ENCODE measurements around the gene ZBTB12.

DNA sequence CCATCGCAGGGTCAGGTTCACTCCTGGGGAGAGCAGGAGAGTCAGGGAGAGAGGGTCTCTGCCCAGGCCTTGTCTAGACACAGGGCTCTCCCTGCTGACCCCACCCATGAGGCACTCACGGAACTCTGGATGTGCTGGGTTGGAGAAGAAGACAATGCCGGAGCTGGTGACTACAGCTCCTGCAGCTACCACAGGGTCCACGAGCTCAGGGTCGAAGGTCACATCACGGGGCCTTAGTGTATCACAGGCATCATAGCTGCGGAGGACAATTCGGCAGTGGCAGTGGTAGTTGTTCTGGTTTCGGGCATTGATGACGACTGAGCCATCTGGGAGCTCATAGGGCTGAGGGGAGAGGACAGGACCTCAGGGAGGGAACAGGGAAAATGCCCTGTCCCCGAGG is 42.0 kb downstream of the ZBTB12 start:
- TF ChIP-seq CTCF (IDR thresholded peaks at IDR 0.05; ENCODE audit: poor library complexity) (no peak), EZH2phosphoT487 (IDR thresholded peaks at IDR 0.05; ENCODE audit: low read depth, severe bottlenecking, unreplicated experiment) (no peak)

Measured in hepatocyte (in vitro differentiated cells).